CMK (cell line): ENCODE data around the gene LCTL.
"Not testable (repeated sequence)": the region's sequence is repeated elsewhere in the genome, so short reads cannot be mapped to it uniquely, and the experiment has no call there.

Experiments used
- DNase-seq: peaks from one replicate; pipeline ENCODE4 v3.0.0-alpha.2; 2010; ENCODE audit warnings: low read depth

The LCTL gene

DNA sequence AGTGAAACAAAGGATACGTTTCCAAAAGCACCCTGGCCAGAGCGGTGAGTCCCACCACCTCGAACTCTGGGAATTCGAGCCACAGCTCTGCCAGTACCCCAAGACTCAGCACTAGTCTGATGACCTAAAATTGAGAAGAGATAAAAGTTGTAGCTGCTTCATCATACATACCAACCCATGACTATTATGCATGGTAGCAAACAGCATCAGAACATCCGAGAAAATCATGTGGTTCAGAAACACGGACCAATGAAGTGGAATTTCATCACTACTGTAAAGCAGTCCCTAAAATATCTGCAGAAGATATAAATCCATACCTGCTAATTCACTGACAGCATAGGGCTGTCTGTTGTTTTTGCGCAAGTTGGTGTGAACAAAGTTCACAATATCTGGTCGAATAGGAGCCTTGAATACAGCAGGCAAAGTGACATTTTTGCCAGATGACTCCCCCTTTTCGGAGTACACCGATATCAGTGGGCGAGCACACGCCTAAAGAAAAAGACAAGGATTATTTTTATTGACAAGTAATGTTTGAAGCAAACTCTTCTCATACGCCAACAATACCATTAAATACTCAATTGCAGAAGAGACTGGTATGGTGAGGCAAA lies 62.7 kb downstream of the LCTL start:
- not testable (repeated sequence) for DNase-seq

DNA sequence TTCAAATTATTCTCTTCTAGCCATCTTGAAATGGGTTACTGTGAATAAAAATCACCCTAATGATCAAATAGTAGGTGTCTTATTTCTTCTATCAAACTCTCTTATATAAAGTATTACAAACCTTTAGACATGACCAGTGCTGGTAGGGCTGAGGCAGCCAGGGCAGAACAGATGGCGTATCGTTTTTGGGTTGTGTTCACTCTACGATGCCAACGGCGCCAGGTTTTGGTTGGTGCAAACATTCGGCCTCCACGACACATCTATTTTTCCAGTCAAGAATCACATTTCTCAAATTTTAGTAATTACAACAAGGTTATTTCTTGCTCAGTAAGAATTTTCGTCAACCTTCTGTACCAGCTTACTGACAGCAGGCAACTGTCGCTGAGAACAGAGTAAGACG lies 63.3 kb downstream of the LCTL start:
- DNase-seq, result no peak

DNA sequence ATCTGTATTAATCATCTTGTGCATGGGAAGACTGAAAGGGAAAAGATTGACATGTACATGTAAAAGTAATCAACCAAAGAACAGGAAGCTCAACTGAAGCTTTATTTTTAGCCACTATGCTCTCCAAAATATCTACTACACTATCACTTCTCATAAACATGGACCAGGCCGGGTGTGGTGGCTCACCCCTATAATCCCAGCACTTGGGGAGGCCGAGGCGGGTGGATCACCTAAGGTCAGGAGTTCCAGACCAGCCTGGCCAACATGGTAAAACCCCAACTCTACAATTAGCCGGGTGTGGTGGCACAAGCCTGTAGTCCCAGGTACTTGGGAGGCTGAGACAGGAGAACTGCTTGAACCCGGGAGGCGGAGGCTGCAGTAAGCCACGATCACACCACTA lies 65.5 kb downstream of the LCTL start:
- DNase-seq, result not testable (repeated sequence)

DNA sequence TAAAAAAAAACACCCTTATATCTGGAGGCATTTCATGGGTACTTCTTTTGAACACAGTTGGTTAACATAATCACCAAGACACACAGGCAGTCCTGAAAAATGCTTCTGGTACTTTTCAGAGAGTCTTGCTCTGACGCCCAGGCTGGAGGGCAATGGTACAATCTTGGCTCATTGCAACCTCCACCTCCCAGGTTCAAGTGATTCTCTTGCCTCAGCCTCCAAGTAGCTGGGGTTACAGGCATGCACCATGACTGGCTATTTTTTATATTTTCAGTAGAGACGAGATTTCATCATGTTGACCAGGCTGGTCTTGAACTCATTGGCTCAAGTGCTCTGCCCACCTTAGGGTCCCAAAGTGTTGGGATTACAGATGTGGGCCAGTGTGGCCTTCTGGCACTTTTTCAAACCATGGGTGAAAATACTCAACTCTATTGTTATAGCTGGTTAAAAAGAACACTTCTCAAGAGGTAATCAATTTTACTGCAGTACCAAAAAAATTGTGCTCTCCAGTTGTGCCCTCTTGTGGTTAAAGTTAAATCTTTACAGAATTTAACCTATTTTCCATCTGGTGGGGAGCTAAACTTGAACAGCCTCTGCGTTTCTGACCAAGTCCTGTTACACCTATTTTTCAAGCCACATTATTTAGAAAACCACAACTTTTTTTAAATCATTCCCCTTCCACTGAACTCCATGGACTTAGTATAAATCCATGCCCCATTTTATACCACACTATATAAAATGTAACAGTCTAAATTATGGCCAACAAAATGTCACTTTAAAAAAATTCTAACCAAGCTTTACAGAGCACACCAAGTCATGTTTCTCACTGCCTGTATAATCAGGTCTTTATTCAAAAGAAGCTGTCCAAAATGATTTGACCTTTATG lies 67.1 kb downstream of the LCTL start:
- DNase-seq, result no peak
